ENCODE measurements around the gene PAX8. TPM values are rescaled to one million over a fixed set of nuclear protein-coding genes. Genes with fewer than 3 reads are reported as not detected.
A peak's percentile ranks its signal among the peaks of the same experiment; 100 is the strongest.

The PAX8 gene
- total and polyA plus RNA-seq, 2 donors from 2014 or later = 199 to 607 TPM

DNA sequence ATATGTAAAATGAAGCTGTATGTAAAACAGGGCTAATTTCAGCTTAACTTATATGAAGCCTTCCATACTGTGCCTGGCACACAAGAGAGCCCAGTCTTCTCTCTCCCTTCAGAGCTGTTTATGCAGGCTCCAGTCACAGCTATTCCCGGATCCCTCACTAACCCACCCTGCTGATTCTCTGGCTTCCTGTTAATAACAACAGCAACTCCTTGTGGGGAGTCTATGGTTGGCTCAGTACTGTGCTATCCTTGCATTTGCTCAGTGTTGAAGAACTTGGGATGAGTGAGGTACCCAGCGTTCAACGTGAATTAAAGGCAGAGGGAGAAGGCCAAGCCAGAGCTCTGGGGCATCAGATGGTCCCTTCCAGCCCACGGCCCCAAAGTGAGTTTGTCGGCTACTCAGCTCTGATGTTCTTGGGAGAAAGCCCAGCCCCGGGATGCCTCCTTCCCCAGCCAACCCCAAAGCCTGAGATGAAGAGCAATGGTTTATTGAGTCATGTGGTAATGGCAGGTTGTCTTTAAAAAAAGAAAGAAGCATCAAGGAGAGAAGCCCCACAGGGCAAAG is 61.7 kb downstream of the PAX8 start:
- FAIRE-seq (no peak), DNase-seq (peak in 2 of 5 donors; percentile 49 to 50)
- intact Hi-C loops (cut with DNase I) = no loop called here
- Histone ChIP-seq H3K9me3 (ENCODE audit: control insufficient read depth in 2 of 3, insufficient read depth in 1 of 3, low read length in 3 of 3) (no peaks in the 10 kb centered on the region), H3K4me3 (ENCODE audit: low read length in 3 of 3) (no peak overlapping the region), H3K36me3 (ENCODE audit: control insufficient read depth in 2 of 3, insufficient read depth in 3 of 3, low read length in 3 of 3) (no peaks in the 10 kb centered on the region), H3K27ac (ENCODE audit: low read depth in 2 of 2, low read length in 2 of 2) (peak overlapping the region; percentile 90 to 95), H3K9ac (ENCODE audit: low read length in 3 of 3) (peak overlapping the region in 1 of 3 donors; percentile 49), H3K4me1 (ENCODE audit: control insufficient read depth in 2 of 3, insufficient read depth in 2 of 3, low read depth in 1 of 3, low read length in 3 of 3) (peaks cover 16 to 70% (median 48%) of the 10 kb centered on the region in 3 donors), H3K27me3 (ENCODE audit: control insufficient read depth, insufficient read depth, low read length) (no peaks in the 10 kb centered on the region)
- TF ChIP-seq, protein P1, sequence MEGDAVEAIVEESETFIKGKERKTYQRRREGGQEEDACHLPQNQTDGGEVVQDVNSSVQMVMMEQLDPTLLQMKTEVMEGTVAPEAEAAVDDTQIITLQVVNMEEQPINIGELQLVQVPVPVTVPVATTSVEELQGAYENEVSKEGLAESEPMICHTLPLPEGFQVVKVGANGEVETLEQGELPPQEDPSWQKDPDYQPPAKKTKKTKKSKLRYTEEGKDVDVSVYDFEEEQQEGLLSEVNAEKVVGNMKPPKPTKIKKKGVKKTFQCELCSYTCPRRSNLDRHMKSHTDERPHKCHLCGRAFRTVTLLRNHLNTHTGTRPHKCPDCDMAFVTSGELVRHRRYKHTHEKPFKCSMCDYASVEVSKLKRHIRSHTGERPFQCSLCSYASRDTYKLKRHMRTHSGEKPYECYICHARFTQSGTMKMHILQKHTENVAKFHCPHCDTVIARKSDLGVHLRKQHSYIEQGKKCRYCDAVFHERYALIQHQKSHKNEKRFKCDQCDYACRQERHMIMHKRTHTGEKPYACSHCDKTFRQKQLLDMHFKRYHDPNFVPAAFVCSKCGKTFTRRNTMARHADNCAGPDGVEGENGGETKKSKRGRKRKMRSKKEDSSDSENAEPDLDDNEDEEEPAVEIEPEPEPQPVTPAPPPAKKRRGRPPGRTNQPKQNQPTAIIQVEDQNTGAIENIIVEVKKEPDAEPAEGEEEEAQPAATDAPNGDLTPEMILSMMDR (IDR thresholded peaks at IDR 0.05; ENCODE audit: borderline replicate concordance, extremely low read depth, insufficient read depth) = no peak

DNA sequence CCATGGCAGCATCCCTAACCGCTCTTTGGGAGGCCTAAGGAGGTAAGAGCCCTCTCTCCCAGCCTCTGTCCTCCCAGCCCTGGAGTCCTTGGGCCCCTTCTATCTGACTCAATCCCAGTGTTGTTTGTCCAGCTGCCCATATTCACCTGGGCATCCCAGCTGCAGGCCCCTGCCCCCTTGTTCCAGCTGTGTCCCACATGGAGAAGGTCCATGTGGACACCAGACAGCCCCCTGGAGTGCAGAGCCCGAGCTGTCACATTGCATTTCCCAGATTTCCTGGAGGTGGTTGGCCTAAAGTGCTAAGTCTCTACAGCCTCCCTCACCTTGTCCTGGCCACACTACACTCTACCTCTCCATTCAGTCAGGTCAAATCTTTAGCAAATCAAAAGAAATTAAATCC is 62.4 kb downstream of the PAX8 start:
- H3K4me3 ChIP-seq (ENCODE audit: low read length in 3 of 3) = no peak overlapping the region
- peaks cover 16 to 70% (median 54%) of the 10 kb centered on the region in 3 donors for H3K4me1 ChIP-seq (ENCODE audit: control insufficient read depth in 2 of 3, insufficient read depth in 2 of 3, low read depth in 1 of 3, low read length in 3 of 3)
- H3K9ac ChIP-seq (ENCODE audit: low read length in 3 of 3) = no peak overlapping the region
- FAIRE-seq (no peak), DNase-seq (no peak)
- intact Hi-C loops (cut with DNase I) = no loop called here
- H3K36me3 ChIP-seq (ENCODE audit: control insufficient read depth in 2 of 3, insufficient read depth in 3 of 3, low read length in 3 of 3) = no peaks in the 10 kb centered on the region
- TF ChIP-seq, protein P1 (IDR thresholded peaks at IDR 0.05; ENCODE audit: borderline replicate concordance, extremely low read depth, insufficient read depth) = no peak
- no peaks in the 10 kb centered on the region for H3K9me3 ChIP-seq (ENCODE audit: control insufficient read depth in 2 of 3, insufficient read depth in 1 of 3, low read length in 3 of 3)
- H3K27ac ChIP-seq (ENCODE audit: low read depth in 2 of 2, low read length in 2 of 2) = peak overlapping the region in 1 of 2 donors; percentile 90
- no peaks in the 10 kb centered on the region for H3K27me3 ChIP-seq (ENCODE audit: control insufficient read depth, insufficient read depth, low read length)

DNA sequence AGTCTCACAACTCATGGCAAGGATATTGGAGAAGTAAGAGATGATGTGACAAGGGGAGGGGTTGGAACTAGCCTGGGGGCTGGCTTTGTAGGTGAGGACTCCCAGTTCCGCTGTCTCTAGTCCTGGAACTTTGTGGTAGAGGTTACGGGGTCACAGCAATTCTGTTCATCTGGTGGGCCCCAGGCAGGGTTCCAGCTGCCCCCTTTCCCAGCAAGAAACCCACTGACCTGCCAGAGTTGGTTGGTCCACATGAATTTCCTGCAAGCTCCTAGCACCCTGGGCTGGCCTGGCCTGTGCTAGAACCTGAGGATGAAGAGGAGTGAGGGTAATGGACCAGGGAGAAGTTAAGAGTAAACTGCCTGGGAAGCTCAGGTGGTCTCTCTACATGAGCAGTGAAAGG is 63.7 kb downstream of the PAX8 start:
- peak in 1 of 5 donors; percentile 56 for DNase-seq
- Histone ChIP-seq H3K27me3 (ENCODE audit: control insufficient read depth, insufficient read depth, low read length) (no peaks in the 10 kb centered on the region), H3K9ac (ENCODE audit: low read length in 3 of 3) (no peak overlapping the region), H3K27ac (ENCODE audit: low read depth in 2 of 2, low read length in 2 of 2) (peak overlapping the region in 1 of 2 donors; percentile 56), H3K9me3 (ENCODE audit: control insufficient read depth in 2 of 3, insufficient read depth in 1 of 3, low read length in 3 of 3) (no peaks in the 10 kb centered on the region), H3K36me3 (ENCODE audit: control insufficient read depth in 2 of 3, insufficient read depth in 3 of 3, low read length in 3 of 3) (no peaks in the 10 kb centered on the region), H3K4me3 (ENCODE audit: low read length in 3 of 3) (no peak overlapping the region), H3K4me1 (ENCODE audit: control insufficient read depth in 2 of 3, insufficient read depth in 2 of 3, low read depth in 1 of 3, low read length in 3 of 3) (peaks cover 14 to 66% (median 55%) of the 10 kb centered on the region in 3 donors)
- FAIRE-seq = no peak
- TF ChIP-seq, protein P1 (IDR thresholded peaks at IDR 0.05; ENCODE audit: borderline replicate concordance, extremely low read depth, insufficient read depth) = no peak
- intact Hi-C loops (cut with DNase I) = no loop called here

All from kidney (tissue), 14 donors.